ENCODE data around the gene ETV2.

- TF ChIP-seq CTCF (IDR thresholded peaks at IDR 0.05) = peak in 2 of 3 donors; percentile 46 to 55
- peak; percentile 63 for TF ChIP-seq POLR2A (IDR thresholded peaks at IDR 0.05)
- TF ChIP-seq EP300 (IDR thresholded peaks at IDR 0.05) = no peak
Measured at GRCh38 chr19:35612559-35613321, 28.8 kb upstream of the ETV2 start, which contains the start of gene HAUS5.

Data from ovary (tissue), 3 donors.